C4-2B (cell line): ENCODE data around the gene CLDN34.

Source experiments
- CTCF ChIP-seq: fragments of 450-650 bp; conservative IDR thresholded peaks from 2 replicates; pipeline ENCODE4 v1.5.1; 2017; ENCODE audit warnings: mild to moderate bottlenecking
- ZFX ChIP-seq: fragments of 450-650 bp; IDR thresholded peaks from 2 replicates; pipeline ENCODE4 v1.6.1; 2017

- TF ChIP-seq CTCF, result no peak
- TF ChIP-seq ZFX, result no peak
Measured at GRCh38 chrX:9935436-9935835, 31.7 kb upstream of the CLDN34 start.
